ENCODE data around the gene UBAP2L. TPM values are rescaled to one million over a fixed set of nuclear protein-coding genes. Genes with fewer than 3 reads are reported as not detected.

Gene UBAP2L
- total RNA-seq, 1 experiment from 2014 or later: 265 TPM

DNA sequence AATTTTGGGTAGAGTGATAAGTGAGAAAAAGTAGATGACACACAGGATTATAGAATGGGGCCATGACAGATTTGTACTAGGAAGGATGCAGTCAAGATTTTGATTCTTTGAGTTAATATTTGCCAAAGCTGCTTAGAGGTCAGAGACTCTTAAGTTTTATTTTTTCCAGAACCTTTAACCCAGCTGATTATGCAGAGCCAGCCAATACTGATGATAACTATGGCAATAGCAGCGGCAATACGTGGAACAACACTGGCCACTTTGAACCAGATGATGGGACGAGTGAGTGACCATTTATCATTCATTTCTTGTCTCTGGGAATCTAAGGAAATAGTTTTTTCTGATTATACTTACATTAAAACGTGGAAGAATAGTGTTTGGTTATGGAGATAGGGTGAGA, 16.1 kb downstream of the UBAP2L start:
- Histone ChIP-seq H2AK5ac (ENCODE audit: insufficient read length, low read length) (no peak overlapping the region), H3K9ac (ENCODE audit: extremely low read depth, insufficient read length, low read length) (no peak overlapping the region), H2BK15ac (ENCODE audit: low read depth, low read length) (no peak overlapping the region), H2AFZ (ENCODE audit: low read length) (no peak overlapping the region), H2BK5ac (ENCODE audit: insufficient read length, low read length) (no peak overlapping the region), H3T11ph (ENCODE audit: low read length) (no peak overlapping the region), H3K27me3 (ENCODE audit: insufficient read depth, low read length) (no peaks in the 10 kb centered on the region), H4K20me1 (ENCODE audit: control insufficient read depth, insufficient read depth, insufficient read length) (no peaks in the 10 kb centered on the region), H2BK12ac (ENCODE audit: insufficient read length, low read depth, low read length) (no peak overlapping the region), H3K23ac (ENCODE audit: insufficient read length, low read depth, low read length) (no peak overlapping the region), H4K8ac (replicated peaks; ENCODE audit: insufficient read length, low read depth, low read length) (no peak overlapping the region), H3K23me2 (ENCODE audit: insufficient read length, low read depth, low read length, poor library complexity, severe bottlenecking) (no peaks in the 10 kb centered on the region), H3K79me1 (ENCODE audit: insufficient read depth, low read depth, low read length, poor library complexity, severe bottlenecking) (peaks cover 5% of the 10 kb centered on the region), H3K18ac (ENCODE audit: insufficient read length, low read depth, low read length) (no peak overlapping the region), H3K9me3 (ENCODE audit: control insufficient read depth, low read depth, low read length) (no peaks in the 10 kb centered on the region), H3K4ac (ENCODE audit: low read depth, low read length) (no peak overlapping the region), H3K4me1 (ENCODE audit: insufficient read depth, low read length) (no peaks in the 10 kb centered on the region), H3K79me2 (ENCODE audit: insufficient read depth, low read length) (peaks cover 6% of the 10 kb centered on the region; the same call in 1 of the 2 replicates), H3K27ac (ENCODE audit: insufficient read length, low read depth, low read length) (no peak overlapping the region), H3K56ac (ENCODE audit: insufficient read length, low read depth, low read length) (no peak overlapping the region), H2BK120ac (ENCODE audit: low read depth, low read length, poor library complexity, severe bottlenecking) (no peak overlapping the region), H3K4me2 (ENCODE audit: insufficient read depth, insufficient read length, low read length) (no peak overlapping the region), H3K14ac (ENCODE audit: insufficient read depth, low read length) (no peak overlapping the region), H2BK20ac (ENCODE audit: low read depth, low read length, poor library complexity, severe bottlenecking) (no peak overlapping the region), H4K91ac (ENCODE audit: insufficient read length, low read depth, low read length) (no peak overlapping the region), H4K5ac (ENCODE audit: insufficient read length, low read depth, low read length) (no peak overlapping the region)
- 100% methylated on average over 1 of the region's 4 CpGs for WGBS (ENCODE audit: extremely low coverage, insufficient read length, low lambda C conversion rate)
- DNase-seq: no peak
- H3K27ac Mint-ChIP-seq: no peak overlapping the region
- H3K4me3 Mint-ChIP-seq: no peak overlapping the region
- no peaks in the 10 kb centered on the region for H3K9me3 Mint-ChIP-seq
- H3K27me3 Mint-ChIP-seq (ENCODE audit: low read depth): no peaks in the 10 kb centered on the region
- H3K4me1 Mint-ChIP-seq: no peaks in the 10 kb centered on the region
- H3K36me3 Mint-ChIP-seq (ENCODE audit: insufficient read depth in 1 of 3, low read depth in 3 of 3): peaks cover 50 to 90% (median 89%) of the 10 kb centered on the region in 3 experiments; a peak in 6 of 7 replicates
- TF ChIP-seq, protein P1, sequence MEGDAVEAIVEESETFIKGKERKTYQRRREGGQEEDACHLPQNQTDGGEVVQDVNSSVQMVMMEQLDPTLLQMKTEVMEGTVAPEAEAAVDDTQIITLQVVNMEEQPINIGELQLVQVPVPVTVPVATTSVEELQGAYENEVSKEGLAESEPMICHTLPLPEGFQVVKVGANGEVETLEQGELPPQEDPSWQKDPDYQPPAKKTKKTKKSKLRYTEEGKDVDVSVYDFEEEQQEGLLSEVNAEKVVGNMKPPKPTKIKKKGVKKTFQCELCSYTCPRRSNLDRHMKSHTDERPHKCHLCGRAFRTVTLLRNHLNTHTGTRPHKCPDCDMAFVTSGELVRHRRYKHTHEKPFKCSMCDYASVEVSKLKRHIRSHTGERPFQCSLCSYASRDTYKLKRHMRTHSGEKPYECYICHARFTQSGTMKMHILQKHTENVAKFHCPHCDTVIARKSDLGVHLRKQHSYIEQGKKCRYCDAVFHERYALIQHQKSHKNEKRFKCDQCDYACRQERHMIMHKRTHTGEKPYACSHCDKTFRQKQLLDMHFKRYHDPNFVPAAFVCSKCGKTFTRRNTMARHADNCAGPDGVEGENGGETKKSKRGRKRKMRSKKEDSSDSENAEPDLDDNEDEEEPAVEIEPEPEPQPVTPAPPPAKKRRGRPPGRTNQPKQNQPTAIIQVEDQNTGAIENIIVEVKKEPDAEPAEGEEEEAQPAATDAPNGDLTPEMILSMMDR (conservative IDR thresholded peaks at IDR 0.05): no peak

Data from H9 (cell line).